Uterus (tissue), 4 donors: ENCODE measurements around the gene SMARCC2. TPM values are rescaled to one million over a fixed set of nuclear protein-coding genes. Genes with fewer than 3 reads are reported as not detected.

Experiments used
- DNase-seq, 2 donors: peaks; one replicate each; pipeline ENCODE4 v3.0.0-alpha.2; 2019 to 2020
- H3K27ac ChIP-seq, 2 donors: fragments of 200-600 bp; sonication (generic); 1 replicate in 1 of 2; 2 replicates in 1 of 2; pipeline ENCODE4 v1.5.1; 2016 to 2018
- H3K27me3 ChIP-seq, 2 donors: fragments of 200-600 bp; sonication (generic); one replicate each; pipeline ENCODE4 v1.5.1; 2018 to 2019; ENCODE audit warnings: control low read depth in 1 of 2
- H3K36me3 ChIP-seq, 2 donors: fragments of 200-600 bp; sonication (generic); one replicate each; pipeline ENCODE4 v1.5.1; 2019; ENCODE audit warnings: control low read depth in 1 of 2
- H3K4me1 ChIP-seq, 2 donors: fragments of 200-600 bp; sonication (generic); one replicate each; pipeline ENCODE4 v1.5.1; 2018 to 2019; ENCODE audit warnings: control low read depth in 1 of 2
- H3K4me3 ChIP-seq, 2 donors: fragments of 200-600 bp; sonication (generic); 1 replicate in 1 of 2; 2 replicates in 1 of 2; pipeline ENCODE4 v1.5.1; 2018 to 2019; ENCODE audit warnings: mild to moderate bottlenecking in 1 of 2
- H3K9me3 ChIP-seq, 2 donors: fragments of 200-600 bp; sonication (generic); one replicate each; pipeline ENCODE4 v1.5.1; 2019; ENCODE audit warnings: control low read depth in 1 of 2
- CTCF ChIP-seq, 4 experiments: fragments of 200-600 bp in 2 of 4; fragments of 450-650 bp in 2 of 4; sonication (generic) in 2 of 4; IDR thresholded peaks; one replicate each; pipeline ENCODE4 v1.5.1; 2016 to 2019; ENCODE audit warnings: antibody characterized with exemption in 4 of 4, mild to moderate bottlenecking in 2 of 4, moderate library complexity in 1 of 4
- POLR2A ChIP-seq, 2 donors: fragments of 450-650 bp; IDR thresholded peaks; one replicate each; pipeline ENCODE4 v1.6.1; 2016; ENCODE audit warnings: antibody characterized with exemption in 2 of 2, mild to moderate bottlenecking in 1 of 2, moderate library complexity in 1 of 2
- intact Hi-C: fragments of 100-400 bp; cut with DNase I; formaldehyde crosslinking; loops from one replicate; pipeline ENCODE4 v1.15.1; 2023; ENCODE audit warnings: low total_unique reads
- total RNA-seq, 4 donors: library from RNA; depleted of rRNA in 3 of 4; stranded (reverse); fragments of >200 nt in 3 of 4; gene quantifications; one replicate each; pipeline versions ENCODE4 v1.1.0 to v1.2.4, GENCODE V29; 2014 to 2023
- donor health status: DM: yes; HTN: yes; CAD: no.

The SMARCC2 gene
- total RNA-seq, 4 donors from 2014 or later: 63.2 to 214 (median 81.0) TPM

- no peaks in the 10 kb centered on the region for H3K27me3 ChIP-seq
- H3K36me3 ChIP-seq: no peaks in the 10 kb centered on the region
- intact Hi-C loops: no loop called here
- H3K4me1 ChIP-seq: peaks cover 5 to 20% of the 10 kb centered on the region in 2 donors
- peak overlapping the region in 1 of 2 donors; percentile 98 for H3K27ac ChIP-seq
- DNase-seq: no peak
- H3K4me3 ChIP-seq: no peak overlapping the region
- TF ChIP-seq POLR2A (IDR thresholded peaks at IDR 0.05): no peak
- TF ChIP-seq CTCF (IDR thresholded peaks at IDR 0.05): no peak
- no peaks in the 10 kb centered on the region for H3K9me3 ChIP-seq
Measured at GRCh38 chr12:56121204-56121870, 67.9 kb downstream of the SMARCC2 start.

GRCh38 chr12:56120158-56120846 is 69.0 kb downstream of the SMARCC2 start:
- TF ChIP-seq CTCF (IDR thresholded peaks at IDR 0.05): no peak
- TF ChIP-seq POLR2A (IDR thresholded peaks at IDR 0.05): no peak
- Histone ChIP-seq H3K4me3 (no peak overlapping the region), H3K4me1 (peaks cover 5 to 14% of the 10 kb centered on the region in 2 donors), H3K27me3 (no peaks in the 10 kb centered on the region), H3K27ac (peak overlapping the region; percentile 98), H3K36me3 (no peaks in the 10 kb centered on the region), H3K9me3 (no peaks in the 10 kb centered on the region)
- no peak for DNase-seq
- intact Hi-C loops: no loop called here

- intact Hi-C loops: loop anchor here (5.0 kb wide), 1 partner anchor 103 kb away; the partner anchor contains the start of genes NABP2 and RNF41
Measured at GRCh38 chr12:56119361-56119796, 69.9 kb downstream of the SMARCC2 start.

GRCh38 chr12:56118688-56119357 is 70.5 kb downstream of the SMARCC2 start:
- Histone ChIP-seq H3K4me1 (peaks cover 5 to 14% of the 10 kb centered on the region in 2 donors), H3K9me3 (no peaks in the 10 kb centered on the region), H3K36me3 (no peaks in the 10 kb centered on the region), H3K4me3 (peak overlapping the region; percentile 89 to 91), H3K27me3 (no peaks in the 10 kb centered on the region), H3K27ac (peak overlapping the region; percentile 98)
- TF ChIP-seq POLR2A (IDR thresholded peaks at IDR 0.05) (no peak), CTCF (IDR thresholded peaks at IDR 0.05) (no peak)
- DNase-seq: no peak
- intact Hi-C loops: loop anchor here (5.0 kb wide), 1 partner anchor 103 kb away; the partner anchor contains the start of genes NABP2 and RNF41

More at GRCh38 chr12:56119361-56119796, 69.9 kb downstream of the SMARCC2 start:
- Histone ChIP-seq H3K36me3 (no peaks in the 10 kb centered on the region), H3K4me1 (peaks cover 5 to 14% of the 10 kb centered on the region in 2 donors), H3K4me3 (peak overlapping the region in 1 of 2 donors; percentile 91), H3K9me3 (no peaks in the 10 kb centered on the region), H3K27ac (peak overlapping the region; percentile 98), H3K27me3 (no peaks in the 10 kb centered on the region)
- no peak for TF ChIP-seq POLR2A (IDR thresholded peaks at IDR 0.05)
- peak; percentile 72 to 94 (median 88) for TF ChIP-seq CTCF (IDR thresholded peaks at IDR 0.05)
- DNase-seq: peak; percentile 79 to 85
